Hepatocyte (in vitro differentiated cells): ENCODE measurements around the gene EDA.

Experiments
- EZH2 ChIP-seq: fragments of 200-600 bp; sonication (generic); IDR thresholded peaks from 2 replicates; pipeline ENCODE4 v1.6.1; 2016; ENCODE audit warnings: antibody characterized with exemption, mild to moderate bottlenecking, borderline replicate concordance
- EZH2phosphoT487 ChIP-seq: fragments of 200-600 bp; sonication (generic); IDR thresholded peaks from one replicate; pipeline ENCODE4 v1.6.1; 2018; ENCODE audit warnings: antibody characterized with exemption, mild to moderate bottlenecking, low read depth, moderate library complexity; ENCODE audit not compliant: unreplicated experiment, severe bottlenecking
- TF ChIP-seq, protein P1 (sequence below): fragments of 200-600 bp; sonication (generic); IDR thresholded peaks from 2 replicates; pipeline ENCODE4 v1.5.1; 2016; ENCODE audit warnings: antibody characterized with exemption, mild to moderate bottlenecking; ENCODE audit not compliant: poor library complexity

- TF ChIP-seq, protein P1, sequence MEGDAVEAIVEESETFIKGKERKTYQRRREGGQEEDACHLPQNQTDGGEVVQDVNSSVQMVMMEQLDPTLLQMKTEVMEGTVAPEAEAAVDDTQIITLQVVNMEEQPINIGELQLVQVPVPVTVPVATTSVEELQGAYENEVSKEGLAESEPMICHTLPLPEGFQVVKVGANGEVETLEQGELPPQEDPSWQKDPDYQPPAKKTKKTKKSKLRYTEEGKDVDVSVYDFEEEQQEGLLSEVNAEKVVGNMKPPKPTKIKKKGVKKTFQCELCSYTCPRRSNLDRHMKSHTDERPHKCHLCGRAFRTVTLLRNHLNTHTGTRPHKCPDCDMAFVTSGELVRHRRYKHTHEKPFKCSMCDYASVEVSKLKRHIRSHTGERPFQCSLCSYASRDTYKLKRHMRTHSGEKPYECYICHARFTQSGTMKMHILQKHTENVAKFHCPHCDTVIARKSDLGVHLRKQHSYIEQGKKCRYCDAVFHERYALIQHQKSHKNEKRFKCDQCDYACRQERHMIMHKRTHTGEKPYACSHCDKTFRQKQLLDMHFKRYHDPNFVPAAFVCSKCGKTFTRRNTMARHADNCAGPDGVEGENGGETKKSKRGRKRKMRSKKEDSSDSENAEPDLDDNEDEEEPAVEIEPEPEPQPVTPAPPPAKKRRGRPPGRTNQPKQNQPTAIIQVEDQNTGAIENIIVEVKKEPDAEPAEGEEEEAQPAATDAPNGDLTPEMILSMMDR, result no peak
- no peak for TF ChIP-seq EZH2phosphoT487
- no peak for TF ChIP-seq EZH2
Measured at GRCh38 chrX:69748055-69748454, 132.1 kb downstream of the EDA start.
